Gastroesophageal sphincter (tissue), 3 donors: Measurements from ENCODE around the gene EML5.

ENCODE experiments used
- POLR2AphosphoS5 ChIP-seq: sonication (generic); formaldehyde crosslinking; IDR thresholded peaks from one replicate; pipeline ENCODE4 v1.6.1; 2017; ENCODE audit warnings: antibody characterized with exemption
- TF ChIP-seq, protein P1 (sequence below), 4 experiments: fragments of 200-600 bp in 2 of 4; fragments of 450-650 bp in 2 of 4; sonication (generic) in 1 of 4; IDR thresholded peaks; one replicate each; pipeline ENCODE4 v1.5.1; 2017 to 2019; ENCODE audit warnings: antibody characterized with exemption in 4 of 4, mild to moderate bottlenecking in 2 of 4, moderate library complexity in 2 of 4

- TF ChIP-seq, protein P1, sequence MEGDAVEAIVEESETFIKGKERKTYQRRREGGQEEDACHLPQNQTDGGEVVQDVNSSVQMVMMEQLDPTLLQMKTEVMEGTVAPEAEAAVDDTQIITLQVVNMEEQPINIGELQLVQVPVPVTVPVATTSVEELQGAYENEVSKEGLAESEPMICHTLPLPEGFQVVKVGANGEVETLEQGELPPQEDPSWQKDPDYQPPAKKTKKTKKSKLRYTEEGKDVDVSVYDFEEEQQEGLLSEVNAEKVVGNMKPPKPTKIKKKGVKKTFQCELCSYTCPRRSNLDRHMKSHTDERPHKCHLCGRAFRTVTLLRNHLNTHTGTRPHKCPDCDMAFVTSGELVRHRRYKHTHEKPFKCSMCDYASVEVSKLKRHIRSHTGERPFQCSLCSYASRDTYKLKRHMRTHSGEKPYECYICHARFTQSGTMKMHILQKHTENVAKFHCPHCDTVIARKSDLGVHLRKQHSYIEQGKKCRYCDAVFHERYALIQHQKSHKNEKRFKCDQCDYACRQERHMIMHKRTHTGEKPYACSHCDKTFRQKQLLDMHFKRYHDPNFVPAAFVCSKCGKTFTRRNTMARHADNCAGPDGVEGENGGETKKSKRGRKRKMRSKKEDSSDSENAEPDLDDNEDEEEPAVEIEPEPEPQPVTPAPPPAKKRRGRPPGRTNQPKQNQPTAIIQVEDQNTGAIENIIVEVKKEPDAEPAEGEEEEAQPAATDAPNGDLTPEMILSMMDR (IDR thresholded peaks at IDR 0.05) = peak in 1 of 4 experiments; percentile 15
- TF ChIP-seq POLR2AphosphoS5 = peak; percentile 77
These were observed 31.7 kb upstream of the EML5 start, which contains the start of gene TTC8 for GRCh38 chr14:88824314-88825077.
